H9 (cell line): Measurements from ENCODE around the gene RPL12. TPM values are rescaled to one million over a fixed set of nuclear protein-coding genes. Genes with fewer than 3 reads are reported as not detected.

Source experiments
- DNase-seq: peaks from one replicate; pipeline ENCODE4 v3.0.0-alpha.2; 2017
- H2AFZ ChIP-seq: one replicate; pipeline ENCODE4 v1.6.1; 2013; ENCODE audit warnings: mild to moderate bottlenecking, low read length, control low read depth, moderate library complexity
- H2AK5ac ChIP-seq: 2 replicates; pipeline ENCODE4 v1.6.1; 2013; ENCODE audit warnings: low read length, control low read depth, mixed read lengths; ENCODE audit not compliant: insufficient read length
- H2BK120ac ChIP-seq: one replicate; pipeline ENCODE4 v1.6.1; 2013; ENCODE audit warnings: low read depth, mild to moderate bottlenecking, low read length, control low read depth, inconsistent platforms; ENCODE audit not compliant: poor library complexity, severe bottlenecking
- H2BK12ac ChIP-seq: 2 replicates; pipeline ENCODE4 v1.6.1; 2013; ENCODE audit warnings: low read length, control low read depth, mixed read lengths, low read depth; ENCODE audit not compliant: insufficient read length
- H2BK15ac ChIP-seq: 2 replicates; pipeline ENCODE4 v1.6.1; 2013; ENCODE audit warnings: low read depth, low read length, control low read depth
- H2BK20ac ChIP-seq: one replicate; pipeline ENCODE4 v1.6.1; 2013; ENCODE audit warnings: low read depth, mild to moderate bottlenecking, low read length, control low read depth, inconsistent platforms; ENCODE audit not compliant: poor library complexity, severe bottlenecking
- H2BK5ac ChIP-seq: 2 replicates; pipeline ENCODE4 v1.6.1; 2013; ENCODE audit warnings: low read length, control low read depth, mixed read lengths; ENCODE audit not compliant: insufficient read length
- H3K14ac ChIP-seq: 2 replicates; pipeline ENCODE4 v1.6.1; 2013; ENCODE audit warnings: low read length, control low read depth; ENCODE audit not compliant: insufficient read depth
- H3K18ac ChIP-seq: 2 replicates; pipeline ENCODE4 v1.6.1; 2013; ENCODE audit warnings: low read depth, mild to moderate bottlenecking, mixed read lengths, low read length, control low read depth; ENCODE audit not compliant: insufficient read length
- H3K23ac ChIP-seq: 2 replicates; pipeline ENCODE4 v1.6.1; 2013; ENCODE audit warnings: low read length, control low read depth, mixed read lengths, low read depth; ENCODE audit not compliant: insufficient read length
- H3K23me2 ChIP-seq: 2 replicates; pipeline ENCODE4 v1.6.1; 2013; ENCODE audit warnings: low read depth, mild to moderate bottlenecking, mixed read lengths, low read length, control low read depth; ENCODE audit not compliant: insufficient read length, poor library complexity, severe bottlenecking
- H3K27ac ChIP-seq: 2 replicates; pipeline ENCODE4 v1.5.1; 2013; ENCODE audit warnings: low read length, control low read depth, mixed read lengths, low read depth; ENCODE audit not compliant: insufficient read length
- H3K27me3 ChIP-seq: 2 replicates; pipeline ENCODE4 v1.6.1; 2013; ENCODE audit warnings: low read length, control low read depth, inconsistent platforms; ENCODE audit not compliant: insufficient read depth
- H3K4ac ChIP-seq: 2 replicates; pipeline ENCODE4 v1.6.1; 2013; ENCODE audit warnings: low read depth, mild to moderate bottlenecking, control low read depth, inconsistent platforms, low read length, moderate library complexity
- H3K4me1 ChIP-seq: 2 replicates; pipeline ENCODE4 v1.6.1; 2013; ENCODE audit warnings: low read length, control low read depth, inconsistent platforms; ENCODE audit not compliant: insufficient read depth
- H3K4me2 ChIP-seq: 2 replicates; pipeline ENCODE4 v1.6.1; 2013; ENCODE audit warnings: low read length, control low read depth, mixed read lengths; ENCODE audit not compliant: insufficient read length, insufficient read depth
- H3K56ac ChIP-seq: 2 replicates; pipeline ENCODE4 v1.6.1; 2013; ENCODE audit warnings: low read depth, mild to moderate bottlenecking, mixed read lengths, low read length, control low read depth; ENCODE audit not compliant: insufficient read length
- H3K79me1 ChIP-seq: 2 replicates; pipeline ENCODE4 v1.6.1; 2013; ENCODE audit warnings: low read depth, mild to moderate bottlenecking, moderate library complexity, low read length, control low read depth, inconsistent platforms; ENCODE audit not compliant: insufficient read depth, poor library complexity, severe bottlenecking
- H3K79me2 ChIP-seq: 2 replicates; pipeline ENCODE4 v1.6.1; 2013; ENCODE audit warnings: low read length, control low read depth, inconsistent platforms; ENCODE audit not compliant: insufficient read depth
- H3K9ac ChIP-seq: 2 replicates; pipeline ENCODE4 v1.6.1; 2013; ENCODE audit warnings: low read length, control low read depth, mixed read lengths; ENCODE audit not compliant: insufficient read length; ENCODE audit errors: extremely low read depth
- H3K9me3 ChIP-seq: one replicate; pipeline ENCODE4 v1.6.1; 2013; ENCODE audit warnings: low read depth, low read length, inconsistent platforms; ENCODE audit not compliant: control insufficient read depth
- H3T11ph ChIP-seq: one replicate; pipeline ENCODE4 v1.6.1; 2013; ENCODE audit warnings: mild to moderate bottlenecking, low read length, control low read depth, inconsistent platforms
- H4K20me1 ChIP-seq: one replicate; pipeline ENCODE4 v1.6.1; 2013; ENCODE audit not compliant: control insufficient read depth, insufficient read length, insufficient read depth
- H4K5ac ChIP-seq: 2 replicates; pipeline ENCODE4 v1.6.1; 2013; ENCODE audit warnings: low read depth, mild to moderate bottlenecking, mixed read lengths, low read length, control low read depth; ENCODE audit not compliant: insufficient read length
- H4K8ac ChIP-seq: replicated peaks from 2 replicates; pipeline ENCODE4 v1.6.1; 2013; ENCODE audit warnings: low read length, control low read depth, mixed read lengths, low read depth; ENCODE audit not compliant: insufficient read length
- H4K91ac ChIP-seq: 2 replicates; pipeline ENCODE4 v1.6.1; 2013; ENCODE audit warnings: low read depth, mild to moderate bottlenecking, moderate library complexity, mixed read lengths, low read length, control low read depth; ENCODE audit not compliant: insufficient read length
- H3K27ac Mint-ChIP-seq, 3 experiments: 2 replicates in 2 of 3; 3 replicates in 1 of 3; pipeline ENCODE4 v1.8.0; 2020 to 2021; ENCODE audit warnings: mixed read lengths in 3 of 3, mild to moderate bottlenecking in 1 of 3, moderate library complexity in 1 of 3
- H3K27me3 Mint-ChIP-seq: 2 replicates; pipeline ENCODE4 v1.8.0; 2021; ENCODE audit warnings: low read depth, mild to moderate bottlenecking, moderate library complexity, mixed read lengths
- H3K36me3 Mint-ChIP-seq, 3 experiments: 2 replicates in 2 of 3; 3 replicates in 1 of 3; pipeline ENCODE4 v1.8.0; 2020 to 2021; ENCODE audit warnings: low read depth in 3 of 3, mixed read lengths in 3 of 3; ENCODE audit not compliant: insufficient read depth in 1 of 3
- H3K4me1 Mint-ChIP-seq, 2 experiments: 2 replicates each; pipeline ENCODE4 v1.8.0; 2020; ENCODE audit warnings: mixed read lengths in 2 of 2
- H3K4me3 Mint-ChIP-seq, 2 experiments: 2 replicates in 1 of 2; 3 replicates in 1 of 2; pipeline ENCODE4 v1.8.0; 2020 to 2021; ENCODE audit warnings: mild to moderate bottlenecking in 2 of 2, mixed read lengths in 2 of 2, moderate library complexity in 1 of 2
- H3K9me3 Mint-ChIP-seq, 2 experiments: 2 replicates in 1 of 2; 3 replicates in 1 of 2; pipeline ENCODE4 v1.8.0; 2020; ENCODE audit warnings: mild to moderate bottlenecking in 2 of 2, mixed read lengths in 2 of 2, moderate library complexity in 1 of 2
- WGBS: extraction: QIAGEN DNeasy Blood & Tissue Kit; methylation state at CpG from one replicate; pipeline ENCODE4 v1.1.7; 2013; ENCODE audit warnings: missing lambda C conversion rate, low lambda C conversion rate, mixed read lengths; ENCODE audit not compliant: insufficient read length; ENCODE audit errors: extremely low coverage; 5-methylcytosine and 5-hydroxymethylcytosine counted together
- total RNA-seq: library from RNA; stranded (reverse); gene quantifications from 2 replicates; pipeline ENCODE4 v1.2.1, GENCODE V29; 2021
- TF ChIP-seq, protein P1 (sequence below): fragments of 200-600 bp; sonication (generic); conservative IDR thresholded peaks from 3 replicates; pipeline ENCODE4 v1.8.0; 2021; ENCODE audit warnings: antibody characterized with exemption, mild to moderate bottlenecking

RPL12 gene
- total RNA-seq, 1 experiment from 2014 or later = 1,710 TPM

DNA sequence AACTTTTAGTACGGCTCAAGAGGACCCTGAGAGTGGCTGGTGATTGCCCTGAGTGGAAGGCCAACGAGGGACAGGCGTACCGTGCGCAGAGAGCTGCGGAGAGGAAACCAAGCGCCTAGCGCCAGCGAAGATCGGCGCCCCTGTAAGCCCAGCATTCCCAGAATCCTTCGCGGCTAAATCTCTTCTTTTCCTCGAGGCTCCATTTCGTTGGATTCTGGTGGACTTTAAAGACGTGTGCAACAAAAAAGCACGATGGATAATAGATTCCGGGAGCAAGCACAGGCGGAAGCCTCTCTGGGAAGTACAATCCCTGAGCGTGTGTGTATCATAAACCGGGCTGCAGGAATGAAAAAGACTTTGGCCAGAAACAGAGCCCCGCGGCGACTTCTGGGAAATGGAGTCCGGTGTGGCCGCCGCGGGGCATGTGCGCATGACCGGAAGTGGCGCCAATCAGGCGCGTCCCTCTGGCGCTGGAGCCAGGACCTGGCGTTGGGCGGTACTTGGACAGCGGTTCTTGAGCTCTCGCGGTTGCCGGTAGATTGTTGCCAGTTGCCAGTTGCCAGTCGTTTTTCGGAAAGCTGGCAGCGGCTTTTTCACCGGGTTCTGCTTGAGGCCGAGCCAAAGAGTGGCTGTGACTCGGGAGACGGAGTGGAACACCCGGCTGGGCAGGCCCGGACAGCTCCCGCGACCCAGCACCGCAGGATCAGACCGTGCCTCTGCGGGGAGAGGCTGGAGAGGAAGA lies 27.1 kb downstream of the RPL12 start, which contains the start of gene ZNF79:
TSS of gene ZNF79 (plus strand) at position 449 of the 742 bp plus-strand sequence. CDS start 406 bp downstream, outside the sequence.
- Histone ChIP-seq H3K9me3 (no peaks in the 10 kb centered on the region), H4K20me1 (no peaks in the 10 kb centered on the region), H3K56ac (no peak within 1 kb of the TSS), H3K4me1 (no peaks in the 10 kb centered on the region; the same call in 1 of the 2 replicates), H4K91ac (no peak within 1 kb of the TSS), H3T11ph (no peak within 1 kb of the TSS), H3K18ac (peak within 1 kb of the TSS; percentile 85), H3K79me2 (peaks cover 8% of the 10 kb centered on the region; the same call in 1 of the 2 replicates), H3K4ac (no peak within 1 kb of the TSS), H2BK15ac (no peak within 1 kb of the TSS), H3K14ac (peak within 1 kb of the TSS; percentile 68), H3K4me2 (peak within 1 kb of the TSS; percentile 97), H4K8ac (no peak within 1 kb of the TSS), H2BK12ac (no peak within 1 kb of the TSS), H2BK20ac (no peak within 1 kb of the TSS), H3K23ac (no peak within 1 kb of the TSS), H3K23me2 (peaks cover 12% of the 10 kb centered on the region), H2AK5ac (no peak within 1 kb of the TSS), H3K27me3 (no peaks in the 10 kb centered on the region), H2BK5ac (no peak within 1 kb of the TSS), H4K5ac (no peak within 1 kb of the TSS), H3K9ac (peak within 1 kb of the TSS; percentile 89), H2AFZ (peak within 1 kb of the TSS; percentile 60), H2BK120ac (no peak within 1 kb of the TSS), H3K79me1 (peaks cover 3% of the 10 kb centered on the region), H3K27ac (no peak within 1 kb of the TSS)
- Mint-ChIP-seq H3K27ac (peak within 1 kb of the TSS; percentile 97 to 100 (median 100)), H3K4me3 (peak within 1 kb of the TSS; percentile 96 to 97), H3K27me3 (no peaks in the 10 kb centered on the region), H3K36me3 (peaks cover 3 to 18% (median 16%) of the 10 kb centered on the region in 3 experiments; a peak in 6 of 7 replicates), H3K4me1 (peaks cover 25 to 27% of the 10 kb centered on the region in 2 experiments), H3K9me3 (no peaks in the 10 kb centered on the region)
- peak; percentile 95 for DNase-seq
- TF ChIP-seq, protein P1, sequence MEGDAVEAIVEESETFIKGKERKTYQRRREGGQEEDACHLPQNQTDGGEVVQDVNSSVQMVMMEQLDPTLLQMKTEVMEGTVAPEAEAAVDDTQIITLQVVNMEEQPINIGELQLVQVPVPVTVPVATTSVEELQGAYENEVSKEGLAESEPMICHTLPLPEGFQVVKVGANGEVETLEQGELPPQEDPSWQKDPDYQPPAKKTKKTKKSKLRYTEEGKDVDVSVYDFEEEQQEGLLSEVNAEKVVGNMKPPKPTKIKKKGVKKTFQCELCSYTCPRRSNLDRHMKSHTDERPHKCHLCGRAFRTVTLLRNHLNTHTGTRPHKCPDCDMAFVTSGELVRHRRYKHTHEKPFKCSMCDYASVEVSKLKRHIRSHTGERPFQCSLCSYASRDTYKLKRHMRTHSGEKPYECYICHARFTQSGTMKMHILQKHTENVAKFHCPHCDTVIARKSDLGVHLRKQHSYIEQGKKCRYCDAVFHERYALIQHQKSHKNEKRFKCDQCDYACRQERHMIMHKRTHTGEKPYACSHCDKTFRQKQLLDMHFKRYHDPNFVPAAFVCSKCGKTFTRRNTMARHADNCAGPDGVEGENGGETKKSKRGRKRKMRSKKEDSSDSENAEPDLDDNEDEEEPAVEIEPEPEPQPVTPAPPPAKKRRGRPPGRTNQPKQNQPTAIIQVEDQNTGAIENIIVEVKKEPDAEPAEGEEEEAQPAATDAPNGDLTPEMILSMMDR = no peak
- WGBS = no CpG with 5 or more reads among the region's 54 CpGs
